ENCODE data around the gene PPHLN1. TPM values are rescaled to one million over a fixed set of nuclear protein-coding genes. Genes with fewer than 3 reads are reported as not detected.
"Not testable (repeated sequence)": the region's sequence is repeated elsewhere in the genome, so short reads cannot be mapped to it uniquely, and the experiment has no call there.

The PPHLN1 gene
- polyA plus RNA-seq, 1 donor = 54.2 TPM

GRCh38 chr12:42372154-42372791 lies 46.3 kb downstream of the PPHLN1 start:
- peak; percentile 39 for DNase-seq

- DNase-seq = no peak
These were observed 47.7 kb downstream of the PPHLN1 start for GRCh38 chr12:42373669-42374068.

- no peak for DNase-seq
These were observed 54.8 kb downstream of the PPHLN1 start for GRCh38 chr12:42380733-42381132.

- DNase-seq = no peak
These were observed 56.2 kb downstream of the PPHLN1 start for GRCh38 chr12:42382013-42382696.

GRCh38 chr12:42385326-42385841 lies 59.4 kb downstream of the PPHLN1 start:
- DNase-seq = no peak

DNA sequence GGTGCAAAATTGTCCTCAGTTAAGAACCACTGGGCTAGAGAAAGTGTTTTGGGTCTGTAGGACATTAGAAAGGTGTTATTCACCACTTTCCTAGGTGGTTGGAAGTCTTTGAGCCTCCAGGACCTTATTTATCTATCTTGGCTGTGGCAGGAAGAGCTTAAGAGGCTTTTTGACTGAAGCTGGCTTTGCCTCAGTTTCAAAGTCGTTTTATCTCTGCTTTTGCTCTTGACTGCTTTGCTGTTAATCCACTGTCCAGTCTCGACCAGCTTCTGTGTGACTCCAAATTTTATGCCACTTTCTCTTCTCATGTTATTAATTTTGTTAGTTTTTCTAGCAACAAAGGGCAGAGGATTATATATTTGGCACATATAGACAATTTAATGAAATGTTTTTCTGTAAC lies 60.3 kb downstream of the PPHLN1 start:
- no peak for DNase-seq

- DNase-seq = not testable (repeated sequence)
These were observed 62.1 kb downstream of the PPHLN1 start for GRCh38 chr12:42388086-42388485.

- DNase-seq = no peak
These were observed 68.5 kb downstream of the PPHLN1 start for GRCh38 chr12:42394429-42394828.

GRCh38 chr12:42396473-42397259 lies 70.7 kb downstream of the PPHLN1 start:
- DNase-seq = no peak

DNA sequence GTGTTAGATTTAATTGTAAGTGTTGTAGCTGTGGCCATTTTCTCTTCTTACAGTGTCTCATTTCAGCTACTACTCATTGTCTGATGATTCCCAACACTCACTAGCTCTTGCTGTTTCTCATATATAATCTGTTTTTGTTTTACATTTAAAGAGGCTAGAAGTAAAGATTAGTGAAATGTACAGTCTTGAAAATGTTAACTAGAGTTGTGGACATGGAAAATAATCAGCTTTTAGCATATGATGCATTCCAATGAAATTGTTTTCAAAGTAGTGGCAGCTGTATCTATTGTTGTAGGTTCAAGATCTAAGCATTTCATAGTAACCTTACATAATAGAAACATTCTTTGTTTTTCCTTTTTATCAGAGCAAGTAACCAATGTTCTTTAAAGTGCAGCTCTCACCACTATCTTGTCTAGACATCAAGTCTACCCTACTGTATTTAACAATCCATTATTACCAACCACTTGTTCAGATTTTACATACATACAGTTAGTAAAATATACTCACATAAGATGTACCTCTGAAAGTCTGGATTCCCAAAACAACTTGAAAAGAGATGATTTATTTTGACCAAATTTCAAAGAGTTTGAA lies 76.9 kb downstream of the PPHLN1 start:
- no peak for DNase-seq

DNA sequence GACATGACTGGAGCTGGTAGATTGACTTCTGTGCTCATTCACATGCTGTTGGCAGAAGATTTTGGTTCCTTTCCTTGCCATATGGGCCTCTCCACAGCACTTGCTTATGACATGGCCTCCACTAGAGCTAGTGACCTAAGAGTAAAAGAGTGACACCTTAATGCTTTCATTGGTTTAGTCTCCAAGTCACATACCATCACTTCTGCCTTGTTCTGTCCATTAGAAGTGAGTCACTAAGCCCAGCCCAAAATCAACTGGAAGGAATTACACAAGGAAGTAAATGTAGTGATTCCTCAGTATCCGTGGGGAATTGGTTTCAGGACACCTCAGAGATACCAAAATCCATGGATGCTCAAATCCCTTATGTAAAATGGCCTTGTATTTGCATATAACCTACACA lies 81.3 kb downstream of the PPHLN1 start:
- DNase-seq = no peak

DNA sequence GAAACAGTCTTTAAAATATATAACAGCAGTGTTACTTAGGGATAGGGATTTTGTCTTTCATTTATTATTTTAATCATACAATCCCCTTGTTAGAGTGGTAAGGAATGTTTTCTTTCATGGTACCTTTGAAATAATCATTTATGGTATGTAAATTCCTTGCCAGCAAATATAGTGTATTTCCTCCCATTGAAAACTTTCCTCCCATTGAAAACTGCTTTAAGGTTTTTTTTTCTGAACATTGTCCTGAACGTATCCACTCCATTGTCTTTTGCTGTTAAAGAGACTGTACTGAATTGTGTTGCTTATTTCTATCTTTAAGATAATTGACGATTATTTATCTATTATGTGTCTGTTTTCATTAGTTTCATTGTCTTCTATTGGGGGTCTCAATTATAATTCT lies 83.5 kb downstream of the PPHLN1 start:
- DNase-seq = no peak

DNA sequence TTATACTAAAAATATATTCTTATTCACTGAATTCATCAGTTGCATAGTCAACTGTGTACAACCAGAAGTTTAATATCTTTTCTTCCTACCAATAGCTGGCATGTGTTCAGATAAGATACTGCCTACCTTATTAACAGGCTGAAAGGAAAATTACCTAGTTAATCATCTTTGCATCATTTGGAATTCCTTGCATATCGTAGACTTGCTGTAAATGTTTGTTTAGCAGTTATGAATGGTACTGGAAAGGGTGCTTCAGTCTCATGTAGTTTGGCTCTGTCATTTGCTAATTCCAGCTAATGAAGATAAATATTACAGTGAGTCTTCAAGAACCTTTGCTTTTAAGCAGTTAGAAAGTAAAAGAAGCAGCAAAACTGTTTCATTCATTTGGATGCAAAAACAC lies 84.4 kb downstream of the PPHLN1 start:
- DNase-seq = no peak

- DNase-seq = no peak
These were observed 94.4 kb downstream of the PPHLN1 start for GRCh38 chr12:42420395-42420794.

GRCh38 chr12:42421844-42422779 lies 96.1 kb downstream of the PPHLN1 start:
- DNase-seq = peak; percentile 17

- DNase-seq = no peak
These were observed 96.8 kb downstream of the PPHLN1 start for GRCh38 chr12:42422785-42423184.

DNA sequence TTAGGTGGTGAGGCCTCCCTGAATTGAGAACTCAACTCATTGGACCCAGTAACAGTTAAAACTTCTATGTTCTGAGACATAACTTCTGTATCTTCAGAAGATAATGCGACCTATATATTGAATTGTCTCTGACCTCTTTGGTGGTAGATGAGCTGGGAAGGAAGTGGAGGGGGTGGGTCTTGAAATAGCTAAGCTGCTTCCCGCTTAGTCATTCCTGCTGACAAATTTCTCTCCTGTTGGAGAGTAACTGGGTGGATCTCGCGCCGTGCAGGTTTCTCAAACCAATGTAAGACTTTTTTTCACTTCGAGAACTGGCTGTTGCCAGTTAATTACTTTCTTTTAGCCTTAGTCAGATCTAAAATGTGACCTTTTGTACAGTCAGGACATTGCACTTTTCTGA lies 100.8 kb downstream of the PPHLN1 start:
- DNase-seq = no peak

DNA sequence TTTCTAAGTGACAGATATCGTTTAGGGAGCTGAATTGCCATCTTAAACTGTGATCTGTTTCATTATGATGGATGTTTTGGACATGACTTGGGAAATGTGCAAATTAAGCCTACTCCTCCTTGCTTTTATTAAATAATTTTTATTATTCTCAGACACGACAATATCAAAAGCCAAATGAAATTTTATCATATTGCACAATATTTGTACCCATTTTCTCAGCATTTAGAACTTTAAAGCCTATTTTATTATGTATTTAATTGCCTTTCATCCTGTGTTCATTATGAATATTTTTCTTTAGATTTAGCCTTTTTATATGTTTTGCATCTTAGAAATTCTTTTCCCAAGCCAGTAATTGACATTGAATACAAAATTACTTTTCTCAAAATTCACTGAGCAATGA lies 102.9 kb downstream of the PPHLN1 start:
- DNase-seq = no peak

DNA sequence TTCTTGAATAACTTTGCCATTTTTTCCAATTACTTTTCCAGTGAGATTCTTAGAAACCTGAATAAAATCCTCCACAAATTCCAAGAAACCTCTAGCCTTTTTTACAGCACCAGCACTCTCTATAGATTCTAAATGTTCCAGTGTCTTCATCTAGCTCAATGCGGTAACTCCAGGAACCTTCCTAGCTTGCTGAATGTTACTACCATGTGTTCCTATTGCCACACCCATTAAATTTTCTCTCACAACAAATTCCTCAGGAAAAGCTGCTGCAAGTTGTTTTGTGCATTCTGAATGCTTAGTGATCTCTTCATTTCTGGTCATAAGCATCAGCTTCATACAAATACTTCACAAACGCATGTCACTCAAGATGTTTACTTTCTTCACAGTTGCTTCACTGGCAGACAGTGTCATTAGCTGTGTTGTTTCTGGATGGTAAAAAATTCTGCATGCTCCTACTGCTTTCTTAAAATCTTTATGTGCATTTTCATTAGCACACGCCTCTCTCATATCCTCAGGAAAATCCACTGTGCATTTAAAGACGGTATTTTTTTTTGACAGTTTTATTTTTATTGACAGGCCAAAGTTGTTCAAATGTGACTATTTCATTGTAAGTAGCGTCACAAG lies 106.7 kb downstream of the PPHLN1 start:
- DNase-seq = no peak

DNA sequence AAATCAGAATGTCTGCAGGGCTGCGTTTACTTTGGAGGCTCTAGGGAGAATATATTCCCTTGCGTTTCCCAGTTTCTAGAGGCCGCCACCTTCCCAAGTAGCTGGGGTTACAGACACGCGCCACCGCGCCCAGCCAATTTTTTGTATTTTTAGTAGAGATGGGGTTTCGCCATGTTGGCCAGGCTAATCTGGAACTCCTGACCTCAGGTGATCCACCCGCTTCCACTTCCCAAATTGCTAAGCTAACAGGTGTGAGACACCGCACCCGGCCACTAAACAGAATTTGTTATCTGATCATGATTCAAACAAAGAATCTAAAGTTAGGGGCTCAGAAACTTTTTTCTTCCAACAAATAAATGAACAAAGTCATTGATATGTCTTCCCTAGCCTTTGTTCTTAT lies 114.6 kb downstream of the PPHLN1 start:
- DNase-seq = no peak

DNA sequence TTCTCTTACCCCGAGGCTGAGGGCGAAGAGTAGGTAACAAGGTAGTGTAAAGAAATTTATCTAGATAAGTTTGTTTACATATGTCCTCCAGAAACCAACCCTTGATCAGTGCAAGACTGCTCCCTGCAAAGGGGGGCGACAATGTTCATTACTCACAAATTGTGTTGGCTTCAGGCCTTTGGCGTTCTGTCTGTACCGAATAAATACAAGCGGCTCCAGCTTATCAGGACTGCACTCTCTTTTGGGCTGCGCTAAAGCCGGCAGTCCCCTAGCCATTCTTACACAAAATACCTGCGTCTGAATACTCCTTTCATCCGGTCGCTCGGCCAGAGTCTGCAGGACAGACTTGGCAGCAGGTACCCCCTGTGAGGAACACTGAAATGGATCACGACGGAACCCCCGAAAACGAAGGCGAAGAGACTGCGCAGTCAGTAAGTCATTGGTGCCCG lies 116.4 kb downstream of the PPHLN1 start:
- no peak for DNase-seq

All from hindlimb muscle (tissue), 1 donor.